NCI-H2171 (cell line): ENCODE results near the gene CLIP1.
"Not testable (repeated sequence)": the region's sequence is repeated elsewhere in the genome, so short reads cannot be mapped to it uniquely, and the experiment has no call there.

ENCODE experiments used
- DNase-seq: peaks from one replicate; lab custom pipeline; 2025; lab: John Stamatoyannopoulos, UW

Gene CLIP1

DNA sequence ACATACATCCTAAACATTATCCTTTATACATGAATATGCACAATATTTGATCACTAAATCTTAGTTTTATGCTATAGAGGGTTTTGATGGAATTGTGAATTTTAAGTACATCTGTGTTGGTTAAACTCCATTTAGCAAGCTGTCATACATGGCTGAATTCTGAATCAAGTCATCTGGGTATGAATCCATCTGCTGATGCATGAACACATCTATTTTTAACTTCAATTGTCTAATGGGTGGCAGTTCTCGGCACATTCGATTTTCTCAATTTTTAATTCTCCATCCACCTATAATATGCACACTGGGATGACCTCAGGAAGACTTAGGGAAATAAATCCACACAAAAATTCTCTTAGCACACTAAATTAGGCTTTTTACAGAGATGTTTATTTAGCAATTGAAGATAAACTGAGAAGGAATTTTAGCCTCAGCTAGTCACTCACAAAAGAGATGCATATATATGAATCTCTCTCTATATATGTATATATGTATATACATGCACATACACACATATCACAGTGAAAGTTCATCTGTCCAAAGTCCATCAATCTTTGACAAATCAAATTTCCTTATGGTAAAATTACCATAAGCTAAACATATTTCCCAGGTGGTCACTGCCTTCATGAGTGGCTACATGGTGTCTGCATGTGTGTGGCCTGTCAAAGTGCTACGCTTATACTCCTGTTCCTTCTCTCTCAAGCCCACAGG lies 111.7 kb downstream of the CLIP1 start:
- no peak for DNase-seq

DNA sequence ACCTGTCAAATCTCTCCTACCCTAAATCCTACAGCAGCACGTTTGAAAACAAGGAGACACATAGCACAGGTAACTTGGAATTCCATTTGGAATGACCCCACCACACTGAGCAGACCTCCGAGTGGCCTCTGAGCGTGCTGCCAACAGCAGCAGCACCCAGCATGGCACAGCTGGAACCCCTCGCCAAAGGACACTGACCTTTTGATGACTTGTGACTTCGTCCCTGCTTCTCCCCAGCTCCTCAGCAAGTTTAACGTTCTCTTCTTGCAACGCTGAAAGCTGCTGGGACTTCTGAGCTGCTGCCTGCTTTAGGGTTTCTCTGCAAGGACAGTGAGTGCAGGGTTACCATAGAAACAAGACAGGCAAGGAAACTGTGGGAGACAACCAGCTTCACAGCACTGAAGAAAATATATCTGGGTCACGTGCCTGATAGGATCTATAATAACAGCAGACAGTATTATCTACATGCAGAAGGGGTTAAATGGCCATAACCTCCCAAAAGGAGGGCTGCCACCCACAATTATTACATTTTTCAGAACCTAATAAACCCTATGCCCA lies 112.8 kb downstream of the CLIP1 start:
- DNase-seq, result no peak

DNA sequence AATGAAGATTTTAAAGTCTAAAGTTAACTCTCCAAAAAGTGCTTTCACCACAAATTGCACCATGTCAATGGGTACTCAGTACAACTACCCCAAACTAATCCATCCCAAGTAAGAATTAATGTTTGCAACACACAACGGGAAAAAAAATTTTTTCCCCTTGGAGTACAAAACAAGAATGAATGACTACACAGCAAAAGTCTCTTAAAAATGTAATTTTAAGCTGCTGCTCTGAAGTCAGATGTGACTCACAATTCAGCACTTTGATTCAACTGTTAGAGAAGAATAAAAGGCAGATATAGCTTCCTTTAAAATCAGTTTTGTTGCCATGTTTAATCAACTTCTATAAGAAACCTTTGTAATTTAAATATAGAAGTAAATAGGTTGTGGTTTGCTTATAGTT lies 113.7 kb downstream of the CLIP1 start:
- DNase-seq, result no peak

DNA sequence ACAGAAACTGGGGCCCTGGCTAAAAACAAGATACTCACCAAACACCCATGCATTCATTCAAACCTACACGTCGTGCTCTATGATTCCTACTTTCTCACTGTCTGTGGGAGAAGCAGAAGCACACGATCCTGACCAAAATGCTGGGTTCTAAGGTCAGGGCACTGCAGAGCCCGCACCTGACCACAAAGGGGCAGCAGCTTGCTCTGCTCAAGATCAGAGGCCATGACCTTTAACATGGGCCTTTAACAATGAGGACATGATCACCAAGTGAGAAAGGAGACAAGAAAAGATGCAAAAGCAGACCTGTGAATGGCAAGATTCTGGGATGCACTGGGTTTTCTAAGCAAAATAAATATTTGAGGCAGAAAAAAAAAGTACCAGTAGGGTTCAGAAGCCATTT lies 116.1 kb downstream of the CLIP1 start:
- DNase-seq, result no peak

DNA sequence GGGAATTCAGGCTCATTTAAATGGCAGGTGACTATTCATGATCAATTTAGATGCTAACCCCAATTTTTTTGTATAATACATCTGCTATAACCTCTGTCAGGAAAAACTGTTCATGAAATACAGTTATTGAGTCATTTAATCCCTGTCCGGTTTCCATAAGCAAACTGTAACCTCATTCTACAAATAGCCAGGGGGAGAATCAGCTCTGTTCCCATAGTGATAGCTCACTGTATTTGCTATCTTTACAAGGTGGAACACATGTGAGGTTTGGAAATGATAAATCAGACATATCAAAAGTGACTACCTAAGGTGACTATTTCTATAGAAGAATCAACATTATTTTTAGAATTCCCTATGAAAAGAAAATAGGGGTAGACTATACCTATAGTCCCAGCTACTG lies 117.5 kb downstream of the CLIP1 start:
- no peak for DNase-seq

DNA sequence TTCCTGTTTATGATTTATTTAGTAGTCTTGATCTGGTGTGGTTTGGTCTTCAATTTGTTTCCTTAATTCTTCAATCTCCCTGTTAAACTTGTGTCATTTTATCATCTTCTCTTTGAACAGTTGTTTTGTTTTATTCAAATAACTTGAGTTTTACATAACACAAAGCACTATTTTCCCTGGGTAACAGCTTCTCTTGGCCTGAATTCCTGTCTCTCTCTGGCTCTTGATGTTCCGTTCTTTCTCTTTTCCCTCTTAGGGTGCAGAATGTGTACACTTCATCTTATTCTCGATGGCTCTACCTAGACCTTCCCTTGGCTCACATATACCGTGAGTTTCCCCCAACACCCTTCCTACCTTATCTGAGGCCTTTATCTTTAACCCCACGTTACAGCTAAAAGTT lies 119.4 kb downstream of the CLIP1 start:
- no peak for DNase-seq

DNA sequence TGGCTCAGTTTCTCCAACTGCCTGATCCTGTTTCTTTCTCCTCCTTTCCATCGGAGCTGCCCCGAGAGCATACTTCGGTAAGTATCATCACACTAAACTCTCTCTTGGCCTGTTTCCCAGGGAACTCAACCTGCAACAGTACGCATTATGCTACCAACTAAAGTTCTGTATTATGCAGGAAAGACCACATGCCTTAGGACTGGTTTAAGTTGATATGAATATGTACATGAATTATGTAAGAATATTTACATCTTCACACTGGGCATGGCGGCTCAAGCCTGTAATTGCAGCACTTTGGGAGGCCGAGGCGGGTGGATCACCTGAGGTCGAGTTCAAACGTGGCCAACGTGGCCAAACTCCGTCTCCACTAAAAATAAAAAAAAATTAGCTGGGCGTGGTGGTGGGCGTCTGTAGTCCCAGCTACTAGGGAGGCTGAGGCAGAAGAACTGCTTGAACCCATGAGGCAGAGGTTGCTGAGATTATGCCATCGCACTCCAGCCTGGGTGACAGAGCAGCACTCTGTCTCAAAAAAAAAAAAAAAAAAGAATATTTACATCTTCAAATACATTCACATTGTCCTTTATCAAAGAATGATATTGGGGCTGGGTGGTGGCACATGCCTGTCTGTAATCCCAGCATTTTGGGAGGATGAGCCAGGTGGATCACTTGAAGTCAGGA lies 124.3 kb downstream of the CLIP1 start:
- DNase-seq, result no peak

DNA sequence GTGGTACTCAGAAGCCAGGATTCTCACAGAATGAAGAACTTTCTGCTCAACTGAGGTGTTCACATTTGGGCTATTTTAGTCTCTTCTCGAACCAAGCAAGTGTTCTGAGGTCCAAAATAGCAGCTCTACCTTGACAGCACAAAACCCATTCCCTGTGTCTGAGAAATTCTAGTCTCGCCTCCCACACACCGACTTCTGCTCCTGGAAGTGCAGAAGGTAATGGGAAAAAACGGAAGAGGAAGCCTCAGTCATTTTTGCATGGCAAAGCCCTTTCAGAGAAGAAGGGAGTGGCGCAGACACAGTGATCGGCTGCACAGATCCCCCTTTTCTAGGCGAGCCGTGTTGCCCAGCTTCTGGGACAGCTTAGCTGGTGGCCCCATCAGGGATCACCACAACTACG lies 125.0 kb downstream of the CLIP1 start:
- DNase-seq, result no peak

DNA sequence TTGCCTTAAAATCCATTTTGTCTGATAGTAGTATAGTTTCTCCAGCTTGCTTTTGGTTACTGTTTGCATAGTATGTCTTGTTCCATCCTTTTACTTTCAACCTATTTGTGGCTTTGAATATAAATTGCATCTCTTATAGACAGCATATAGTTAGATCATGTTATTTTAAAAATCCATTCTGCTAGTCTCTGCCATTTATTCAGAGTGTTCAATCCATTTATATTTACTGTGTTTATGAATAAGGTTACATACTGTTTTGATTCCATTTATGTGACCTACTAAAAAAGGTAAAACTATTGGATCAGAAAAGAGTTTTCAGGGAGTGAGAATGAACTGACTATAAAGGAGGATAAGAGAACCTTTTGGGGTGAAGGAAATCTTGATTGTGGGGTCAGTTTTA lies 126.6 kb downstream of the CLIP1 start:
- no peak for DNase-seq

DNA sequence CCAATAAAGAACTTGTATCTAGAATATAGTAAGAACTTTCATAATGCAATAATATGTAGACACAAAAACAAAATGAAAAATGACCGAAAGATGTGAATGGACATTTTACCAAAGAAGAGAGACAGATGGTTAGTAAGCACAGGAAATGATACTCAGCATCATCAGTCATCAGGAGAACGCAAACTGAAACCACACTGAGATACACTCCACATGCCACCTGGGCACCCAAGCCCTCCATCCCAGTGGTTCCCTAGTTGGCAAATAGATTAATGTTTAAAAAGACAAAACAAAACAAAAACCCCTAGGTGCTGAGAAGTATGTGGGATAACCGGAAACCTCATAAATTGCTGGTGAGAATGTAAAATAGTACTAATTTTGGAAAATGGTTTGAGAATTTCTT lies 129.4 kb downstream of the CLIP1 start:
- no peak for DNase-seq

DNA sequence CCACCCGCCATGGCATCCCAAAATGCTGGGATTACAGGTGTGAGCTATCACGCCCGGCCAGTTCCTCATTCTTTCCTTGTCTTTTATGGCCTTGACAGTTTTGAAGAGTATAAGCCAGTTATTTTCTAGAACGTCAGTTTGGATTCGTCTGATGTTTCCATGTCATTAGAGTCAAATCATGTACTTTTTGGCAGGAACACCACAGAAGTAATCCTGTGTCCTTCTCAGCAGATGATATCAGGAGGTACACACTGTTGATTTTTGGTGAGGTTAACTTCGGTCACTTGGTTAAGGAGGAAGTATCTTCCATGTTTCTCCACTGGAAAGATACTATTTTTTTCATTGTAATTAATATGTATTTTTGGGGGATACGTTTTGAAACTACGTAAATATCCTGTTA lies 131.0 kb downstream of the CLIP1 start:
- DNase-seq, result no peak

DNA sequence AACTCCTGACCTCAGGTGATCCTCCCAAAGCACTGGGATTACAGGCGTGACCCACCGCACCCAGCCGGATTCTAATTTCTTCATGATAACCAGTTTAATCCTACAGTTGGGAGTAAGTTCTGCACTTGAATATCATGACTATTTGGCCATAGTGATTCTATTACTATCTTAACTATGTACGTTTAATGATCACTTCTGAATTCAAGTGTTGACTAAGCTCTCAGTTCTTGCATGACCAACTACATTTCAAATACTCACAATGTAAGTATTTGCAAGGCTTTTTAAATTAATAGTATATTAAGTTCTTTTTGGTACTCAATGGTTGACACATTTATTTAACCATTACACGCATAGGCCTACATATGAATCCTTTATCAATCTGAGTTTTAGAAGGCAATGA lies 138.8 kb downstream of the CLIP1 start:
- no peak for DNase-seq

DNA sequence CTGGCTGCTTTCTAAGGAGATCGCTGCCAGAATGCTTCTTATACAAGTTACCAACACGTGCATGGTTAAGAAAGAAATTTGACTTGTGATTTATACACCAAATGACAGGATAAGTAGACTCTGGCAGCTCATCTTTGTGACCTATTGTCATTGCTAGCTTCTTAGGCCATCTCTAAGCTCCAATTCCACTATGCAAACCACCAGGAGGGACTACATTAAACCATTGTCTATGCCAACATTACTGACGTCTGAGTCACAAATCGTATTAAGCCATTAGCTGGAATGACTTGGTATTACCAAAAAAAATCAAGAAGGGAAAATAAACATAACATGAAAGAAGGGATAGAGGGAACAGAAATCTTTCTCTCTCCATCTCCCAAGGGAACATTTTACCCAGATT lies 140.4 kb downstream of the CLIP1 start:
- DNase-seq, result no peak

DNA sequence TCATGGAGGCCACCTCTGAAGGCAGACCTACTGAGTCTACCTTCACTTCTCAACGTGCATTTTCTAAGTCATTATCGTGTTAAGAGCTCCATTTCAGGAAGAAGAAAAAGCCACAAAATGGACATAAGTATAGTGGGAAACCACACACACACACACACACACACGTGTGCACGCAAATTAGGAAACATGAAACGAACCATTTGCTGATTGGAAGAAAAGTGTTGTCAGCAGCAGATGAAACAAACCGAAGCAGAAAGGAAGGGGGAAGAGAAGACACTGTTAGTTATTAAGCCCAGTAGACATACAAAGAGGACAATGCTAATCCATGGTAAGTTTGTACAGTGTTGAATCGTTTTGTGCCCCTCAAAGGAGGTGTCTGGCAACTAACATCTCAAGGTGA lies 146.2 kb downstream of the CLIP1 start:
- no peak for DNase-seq

DNA sequence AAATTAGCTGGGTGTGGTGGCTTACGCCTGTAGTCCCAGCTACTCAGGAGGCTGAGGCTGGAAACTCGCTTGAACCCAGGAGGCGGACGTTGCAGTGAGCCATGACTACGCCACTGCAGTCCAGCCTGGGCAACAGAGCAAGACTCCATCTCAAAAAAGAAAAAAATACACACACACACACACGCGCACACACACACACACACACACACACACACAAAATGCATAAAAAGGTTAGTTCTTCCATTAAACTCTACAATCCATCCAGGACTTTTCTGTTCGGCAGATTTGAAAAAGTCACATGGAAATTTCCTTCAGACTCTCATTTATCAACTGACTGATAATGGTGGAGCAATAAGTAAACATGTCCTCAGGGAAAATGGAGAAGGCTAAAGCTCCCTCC lies 147.0 kb downstream of the CLIP1 start:
- DNase-seq, result no peak

DNA sequence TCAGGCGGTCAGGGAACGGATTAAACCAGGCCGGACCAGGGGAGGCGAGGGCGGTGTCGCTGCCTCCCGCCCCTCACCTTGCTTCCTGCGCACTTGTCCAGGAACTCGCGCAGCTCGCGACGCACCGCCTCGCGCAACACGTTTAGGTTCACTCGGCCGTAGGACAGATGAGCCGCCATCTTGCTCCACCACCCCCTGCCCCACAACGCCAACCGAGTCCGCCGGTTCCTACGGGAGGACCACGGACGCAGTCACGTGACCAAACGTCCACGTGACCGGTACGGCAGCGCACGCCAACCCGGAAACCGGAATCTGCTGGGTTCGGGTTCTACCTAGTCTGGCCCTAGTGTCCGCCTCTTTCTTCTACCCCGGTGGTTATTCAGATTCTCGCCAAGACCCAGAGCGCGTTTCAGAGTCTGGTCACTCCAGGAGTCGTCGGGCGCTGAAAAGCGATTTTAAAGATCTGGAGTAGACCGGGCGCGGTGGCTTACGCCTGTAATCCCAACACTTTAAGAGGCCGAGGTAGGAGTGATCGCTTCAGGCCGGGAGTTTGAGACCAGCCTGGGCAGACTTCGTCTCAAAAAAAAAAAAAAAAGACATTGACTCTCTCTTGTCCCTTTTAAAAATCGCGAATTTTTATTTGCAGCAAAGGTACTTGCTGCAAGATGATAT lies 156.1 kb downstream of the CLIP1 start, which contains the start of gene VPS33A:
Gene VPS33A, minus strand, starts transcription at position 265 of the 672 bp plus-strand sequence. Its CDS starts 86 bp downstream, at position 179.
- peak; percentile 97 for DNase-seq

DNA sequence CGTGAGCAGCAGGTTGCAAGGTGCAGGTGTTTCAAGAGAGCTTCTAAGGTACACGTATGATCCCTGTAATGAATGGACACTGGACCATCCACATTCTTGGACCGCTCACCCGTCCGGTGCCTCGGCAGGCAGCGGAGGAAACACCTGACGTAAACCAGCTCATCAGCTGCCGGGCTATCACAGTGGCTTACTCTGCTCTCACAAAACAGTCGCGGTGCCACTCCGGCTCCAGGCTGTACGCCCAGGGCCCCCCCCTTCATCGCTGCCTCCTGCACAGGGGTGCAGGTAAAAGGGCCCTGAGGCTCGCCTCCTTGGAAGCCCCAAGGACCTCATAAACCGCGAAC lies 156.6 kb downstream of the CLIP1 start:
- DNase-seq, result peak; percentile 20

DNA sequence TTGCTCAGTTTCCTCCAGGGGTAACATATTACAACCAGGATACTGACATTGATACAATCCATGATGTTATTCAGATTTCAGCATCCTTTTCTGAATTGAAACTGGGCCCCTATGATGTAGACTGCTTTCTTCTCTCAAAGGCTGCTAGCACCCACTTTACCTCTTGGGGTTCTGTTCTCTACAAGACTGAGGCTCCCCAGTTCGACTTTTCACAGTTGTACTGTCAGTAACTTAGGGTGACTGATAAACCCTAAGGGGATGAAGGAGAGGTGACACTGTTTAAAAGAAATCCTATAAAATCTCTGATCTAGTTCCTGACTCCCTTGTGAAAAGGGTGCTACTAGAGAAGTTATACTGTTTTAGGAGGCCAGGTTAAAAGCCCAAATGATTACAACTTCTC lies 157.0 kb downstream of the CLIP1 start:
- DNase-seq, result no peak

DNA sequence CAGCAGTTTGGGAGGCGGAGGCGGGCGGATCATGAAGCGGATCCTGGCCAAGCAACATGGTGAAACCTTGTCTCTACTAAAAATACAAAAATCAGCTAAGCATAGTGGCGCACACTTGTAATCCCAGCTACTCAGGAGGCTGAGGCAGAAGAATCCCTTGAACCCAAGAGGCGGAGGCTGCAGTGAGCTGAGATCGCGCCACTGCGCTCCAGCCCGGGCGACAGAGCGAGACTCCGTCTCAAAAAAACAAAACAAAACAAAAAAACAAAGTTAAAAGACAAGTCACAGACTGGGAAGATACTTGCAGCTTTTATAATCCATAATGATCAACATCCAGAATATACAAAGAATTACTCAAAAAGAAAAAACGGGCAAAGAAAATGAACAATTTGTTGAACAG lies 161.7 kb downstream of the CLIP1 start:
- DNase-seq, result not testable (repeated sequence)

DNA sequence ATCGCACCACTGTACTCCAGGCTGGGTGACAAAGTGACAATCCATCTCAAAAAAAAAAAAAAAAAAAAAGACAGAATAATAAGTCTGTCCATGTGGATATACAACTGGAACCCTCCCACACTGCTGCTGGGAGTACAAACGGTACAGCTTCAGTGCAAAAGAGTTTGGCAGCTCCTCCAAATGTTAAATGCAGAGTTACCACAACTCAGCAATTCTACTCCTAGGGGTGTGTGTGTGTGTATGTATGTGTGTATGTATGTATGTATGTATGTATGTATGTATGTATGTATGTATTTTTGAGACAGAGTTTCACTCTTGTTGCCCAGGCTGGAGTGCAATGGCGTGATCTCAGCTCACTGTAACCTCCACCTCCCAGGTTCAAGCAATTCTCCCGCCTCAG lies 163.5 kb downstream of the CLIP1 start:
- not testable (repeated sequence) for DNase-seq

DNA sequence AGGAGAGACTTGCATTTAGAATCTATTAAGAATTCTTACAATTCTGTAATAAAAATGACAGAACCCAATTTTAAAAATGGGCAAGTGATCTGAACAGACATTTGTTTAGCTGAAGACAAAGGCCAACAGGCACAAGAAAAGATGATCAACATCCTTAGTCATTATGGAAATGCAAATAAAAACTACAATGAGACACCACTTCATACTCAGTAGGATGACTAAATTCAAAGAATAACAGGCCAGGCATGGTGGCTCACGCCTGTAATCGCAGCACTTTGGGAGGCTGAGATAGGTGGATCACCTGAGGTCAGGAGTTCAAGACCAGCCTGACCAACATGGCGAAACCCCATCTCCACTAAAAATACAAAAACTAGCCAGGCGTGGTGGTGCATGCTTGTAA lies 164.0 kb downstream of the CLIP1 start:
- DNase-seq, result not testable (repeated sequence)

DNA sequence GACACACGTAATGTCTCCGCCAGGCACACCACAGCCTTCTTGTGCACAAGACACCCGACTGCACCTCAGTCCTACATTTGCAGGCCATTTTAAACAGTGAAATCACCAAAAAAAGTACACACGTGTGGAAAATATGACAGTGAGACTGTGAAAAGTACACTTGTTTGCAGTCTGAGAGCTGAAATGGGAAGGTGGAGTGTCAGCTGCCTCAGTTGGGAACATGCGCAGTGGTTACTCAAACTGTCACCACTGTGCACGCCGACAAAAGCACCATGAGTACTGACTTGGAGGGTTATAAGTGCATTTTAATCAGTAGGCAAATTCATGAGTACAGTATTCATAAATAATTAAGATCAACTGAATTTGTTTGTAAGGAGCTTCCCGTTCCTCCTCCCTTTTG lies 171.9 kb downstream of the CLIP1 start:
- DNase-seq, result no peak

DNA sequence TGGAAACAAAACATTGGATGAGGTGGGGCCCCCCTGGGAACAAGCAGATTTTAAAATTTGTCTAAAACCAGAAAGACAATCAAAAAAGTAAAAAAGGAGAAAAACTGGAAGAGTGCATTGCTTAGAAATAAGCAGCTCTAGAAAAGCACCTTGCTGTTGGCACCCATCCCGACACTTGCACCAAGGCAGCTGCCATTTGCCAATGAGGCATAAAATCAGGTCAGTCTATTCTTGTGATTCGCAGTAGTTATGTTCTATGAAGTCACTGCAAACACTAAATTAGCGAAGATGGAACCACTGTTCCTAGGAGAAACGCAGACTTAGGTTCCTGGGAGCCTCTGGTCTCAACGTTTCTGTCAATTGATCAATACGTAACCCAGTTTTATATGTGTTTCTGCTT lies 172.4 kb downstream of the CLIP1 start:
- peak; percentile 36 for DNase-seq
